ENCODE measurements around the gene TNFSF13. TPM values are rescaled to one million over a fixed set of nuclear protein-coding genes. Genes with fewer than 3 reads are reported as not detected.
A peak's percentile ranks its signal among the peaks of the same experiment; 100 is the strongest.

Gene TNFSF13
- total RNA-seq: 4.9 TPM
- long read RNA-seq, partial matches to known transcripts: 0 of 6 reads
- long read RNA-seq, other reads (novel, unspliced or antisense): 5 of 6 reads

DNA sequence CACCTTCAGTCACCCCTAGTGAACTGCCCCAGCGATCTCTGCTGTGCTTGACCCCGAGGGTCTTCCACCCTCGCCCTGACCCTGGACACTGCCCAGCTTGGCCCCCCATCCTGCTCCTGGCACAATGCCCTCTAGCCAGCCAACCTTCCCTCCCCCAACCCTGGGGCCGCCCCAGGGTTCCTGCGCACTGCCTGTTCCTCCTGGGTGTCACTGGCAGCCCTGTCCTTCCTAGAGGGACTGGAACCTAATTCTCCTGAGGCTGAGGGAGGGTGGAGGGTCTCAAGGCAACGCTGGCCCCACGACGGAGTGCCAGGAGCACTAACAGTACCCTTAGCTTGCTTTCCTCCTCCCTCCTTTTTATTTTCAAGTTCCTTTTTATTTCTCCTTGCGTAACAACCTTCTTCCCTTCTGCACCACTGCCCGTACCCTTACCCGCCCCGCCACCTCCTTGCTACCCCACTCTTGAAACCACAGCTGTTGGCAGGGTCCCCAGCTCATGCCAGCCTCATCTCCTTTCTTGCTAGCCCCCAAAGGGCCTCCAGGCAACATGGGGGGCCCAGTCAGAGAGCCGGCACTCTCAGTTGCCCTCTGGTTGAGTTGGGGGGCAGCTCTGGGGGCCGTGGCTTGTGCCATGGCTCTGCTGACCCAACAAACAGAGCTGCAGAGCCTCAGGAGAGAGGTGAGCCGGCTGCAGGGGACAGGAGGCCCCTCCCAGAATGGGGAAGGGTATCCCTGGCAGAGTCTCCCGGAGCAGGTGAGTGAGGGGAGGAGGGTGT lies at the start of gene TNFSF13:
Gene TNFSF13, plus strand, starts transcription at position 207 of the 776 bp plus-strand sequence. Its CDS starts 290 bp downstream, at position 497.
- DNase-seq (ENCODE audit: low spot score): peak; percentile 82
- intact Hi-C loops (cut with DNase I): loop anchor here (2.0 to 5.0 kb wide), 2 partner anchors 74 to 321 kb away; partner anchors contain the start of genes PHF23 and POLR2A

GRCh38 chr17:7508846-7509245 lies 49.7 kb upstream of the TNFSF13 start:
- DNase-seq (ENCODE audit: low spot score): no peak
- intact Hi-C loops (cut with DNase I): no loop called here

DNA sequence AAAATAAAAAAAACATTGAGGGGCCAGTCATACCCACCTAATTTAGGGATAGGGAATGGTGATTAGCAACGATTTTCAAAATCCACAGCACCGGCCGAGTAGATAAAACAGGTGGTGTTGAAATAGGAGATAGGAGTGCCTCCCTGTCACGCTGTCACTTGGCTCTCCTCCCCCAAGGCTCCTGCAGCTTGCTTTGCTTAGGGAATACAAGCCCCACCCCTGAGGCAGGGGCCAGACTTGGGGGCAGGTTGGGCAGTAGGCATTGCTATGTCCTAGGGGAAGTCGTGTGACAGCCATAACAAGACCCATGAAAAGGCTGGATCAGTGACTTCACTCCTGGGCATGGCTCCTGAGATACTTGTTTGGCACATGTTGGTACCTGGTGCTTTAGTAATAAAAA lies 48.6 kb upstream of the TNFSF13 start:
- intact Hi-C loops (cut with DNase I): no loop called here
- DNase-seq (ENCODE audit: low spot score): no peak

DNA sequence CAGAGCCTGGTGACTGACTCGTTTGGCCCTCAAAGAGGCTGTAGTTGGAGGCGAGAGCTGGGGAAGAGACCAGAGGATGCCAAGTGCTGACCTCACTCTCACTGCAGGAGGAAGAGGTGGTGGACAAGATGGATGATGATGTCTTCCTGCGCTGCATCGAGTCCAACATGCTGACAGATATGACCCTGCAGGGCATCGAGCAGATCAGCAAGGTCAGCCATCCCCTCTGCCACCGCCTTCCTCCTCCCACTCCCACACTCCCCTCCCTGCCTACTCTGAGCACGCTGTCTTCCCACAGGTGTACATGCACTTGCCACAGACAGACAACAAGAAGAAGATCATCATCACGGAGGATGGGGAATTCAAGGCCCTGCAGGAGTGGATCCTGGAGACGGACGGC lies 47.4 kb upstream of the TNFSF13 start:
- intact Hi-C loops (cut with DNase I): no loop called here
- DNase-seq (ENCODE audit: low spot score): no peak

DNA sequence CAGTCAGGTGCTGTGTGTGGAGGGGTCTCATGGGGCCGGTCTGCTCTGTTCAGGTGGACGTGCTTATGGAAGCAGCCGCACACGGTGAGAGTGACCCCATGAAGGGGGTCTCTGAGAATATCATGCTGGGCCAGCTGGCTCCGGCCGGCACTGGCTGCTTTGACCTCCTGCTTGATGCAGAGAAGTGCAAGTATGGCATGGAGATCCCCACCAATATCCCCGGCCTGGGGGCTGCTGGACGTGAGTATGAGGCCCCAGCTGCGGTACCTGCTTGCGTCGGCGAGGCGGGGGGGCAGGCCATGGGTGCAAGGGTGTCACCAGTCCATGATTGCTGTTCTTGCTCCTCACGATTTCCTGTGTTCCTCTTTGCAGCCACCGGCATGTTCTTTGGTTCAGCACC lies 46.4 kb upstream of the TNFSF13 start:
- intact Hi-C loops (cut with DNase I): no loop called here
- DNase-seq (ENCODE audit: low spot score): no peak

GRCh38 chr17:7512824-7513540 lies 45.6 kb upstream of the TNFSF13 start:
- intact Hi-C loops (cut with DNase I): no loop called here
- no peak for DNase-seq (ENCODE audit: low spot score)

GRCh38 chr17:7513850-7514419 lies 44.6 kb upstream of the TNFSF13 start:
- DNase-seq (ENCODE audit: low spot score): no peak
- intact Hi-C loops (cut with DNase I): loop anchor here (2.0 kb wide), 1 partner anchor 47 kb away; the partner anchor contains the start of gene SENP3

- intact Hi-C loops (cut with DNase I): loop anchor here (2.0 kb wide), 1 partner anchor 45 kb away; the partner anchor contains the start of gene SENP3
- no peak for DNase-seq (ENCODE audit: low spot score)
These were observed 42.5 kb upstream of the TNFSF13 start for GRCh38 chr17:7515911-7516610.

GRCh38 chr17:7523033-7523432 lies 35.5 kb upstream of the TNFSF13 start:
- peak; percentile 79 for DNase-seq (ENCODE audit: low spot score)
- intact Hi-C loops (cut with DNase I): no loop called here

- intact Hi-C loops (cut with DNase I): no loop called here
These were observed 29.7 kb upstream of the TNFSF13 start for GRCh38 chr17:7528842-7529241.

DNA sequence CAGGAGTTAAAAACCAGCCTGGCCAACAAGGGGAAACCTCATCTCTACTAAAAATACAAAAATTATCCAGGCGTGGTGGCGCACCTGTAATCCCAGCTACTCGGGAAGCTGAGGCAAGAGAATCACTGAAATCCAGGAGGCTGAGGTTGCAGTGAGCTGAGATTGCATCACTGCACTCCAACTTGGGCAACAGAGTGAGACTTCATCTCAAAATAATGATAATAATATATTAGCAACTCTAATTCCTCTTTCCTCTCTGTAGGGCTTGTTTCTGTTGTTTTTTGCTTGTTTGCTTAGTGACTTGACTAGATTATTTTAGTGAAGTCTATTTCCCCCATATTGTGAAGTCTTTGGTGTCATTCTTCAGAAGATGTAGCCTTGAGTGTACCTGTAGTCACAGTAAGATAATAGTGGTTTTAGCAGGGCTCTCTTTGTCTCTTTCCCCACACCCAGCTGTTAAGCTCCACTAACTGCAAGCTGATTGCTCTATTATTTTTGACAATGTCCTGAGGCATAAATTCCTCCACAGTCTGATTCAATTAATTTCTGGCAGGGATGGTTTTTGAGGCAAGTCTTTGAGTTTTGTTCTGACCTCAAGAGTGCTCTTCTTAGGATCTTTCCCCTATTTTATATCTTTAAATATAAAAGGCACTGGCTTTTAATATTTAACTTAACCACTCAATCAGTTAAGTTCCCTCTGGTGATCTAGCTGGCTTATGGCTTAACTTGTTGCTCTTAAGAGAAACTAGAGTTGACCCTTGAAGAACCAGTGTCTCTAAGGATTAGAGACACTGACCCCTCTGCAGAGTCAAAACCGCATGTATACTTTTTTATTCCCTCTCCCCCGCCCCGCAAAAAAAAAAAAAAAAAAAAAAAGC lies 28.3 kb upstream of the TNFSF13 start:
- no peak for DNase-seq (ENCODE audit: low spot score)
- intact Hi-C loops (cut with DNase I): no loop called here

More at GRCh38 chr17:7528842-7529241, 29.7 kb upstream of the TNFSF13 start:
- DNase-seq (ENCODE audit: low spot score): no peak

GRCh38 chr17:7538050-7538449 lies 20.5 kb upstream of the TNFSF13 start:
- intact Hi-C loops (cut with DNase I): no loop called here

DNA sequence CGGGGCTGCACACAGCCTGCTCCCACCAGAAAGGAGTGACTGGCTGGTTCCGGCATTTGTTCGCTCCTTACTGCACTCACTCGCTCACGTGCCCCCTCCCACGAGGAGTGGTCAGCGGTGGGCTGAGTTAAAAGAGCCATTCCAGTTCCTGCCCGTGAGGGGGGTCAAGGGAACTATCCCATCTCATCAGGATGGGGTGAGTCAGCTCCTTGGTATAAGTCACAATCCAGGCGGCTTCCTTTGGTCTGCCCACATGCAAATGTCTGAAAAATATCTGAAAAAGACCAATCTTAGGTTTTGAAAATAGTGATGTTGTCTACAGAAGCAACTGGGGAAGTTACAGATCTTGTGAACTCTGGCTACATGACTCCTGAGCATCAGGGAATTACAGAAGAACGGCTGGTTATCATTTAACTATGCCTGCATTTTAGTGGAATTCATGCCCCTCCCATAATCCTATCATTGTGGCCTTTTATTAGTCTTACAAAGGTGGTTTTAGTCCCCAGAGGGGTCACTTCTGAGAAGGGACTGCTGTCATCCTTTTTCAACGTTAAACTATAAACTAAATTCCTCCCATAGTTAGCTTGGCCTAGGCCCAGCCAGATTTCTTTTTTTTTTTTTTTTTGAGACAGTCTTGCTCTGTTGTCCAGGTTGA lies 19.5 kb upstream of the TNFSF13 start:
- intact Hi-C loops (cut with DNase I): no loop called here
- no peak for DNase-seq (ENCODE audit: low spot score)

More at GRCh38 chr17:7538050-7538449, 20.5 kb upstream of the TNFSF13 start:
- DNase-seq (ENCODE audit: low spot score): no peak

DNA sequence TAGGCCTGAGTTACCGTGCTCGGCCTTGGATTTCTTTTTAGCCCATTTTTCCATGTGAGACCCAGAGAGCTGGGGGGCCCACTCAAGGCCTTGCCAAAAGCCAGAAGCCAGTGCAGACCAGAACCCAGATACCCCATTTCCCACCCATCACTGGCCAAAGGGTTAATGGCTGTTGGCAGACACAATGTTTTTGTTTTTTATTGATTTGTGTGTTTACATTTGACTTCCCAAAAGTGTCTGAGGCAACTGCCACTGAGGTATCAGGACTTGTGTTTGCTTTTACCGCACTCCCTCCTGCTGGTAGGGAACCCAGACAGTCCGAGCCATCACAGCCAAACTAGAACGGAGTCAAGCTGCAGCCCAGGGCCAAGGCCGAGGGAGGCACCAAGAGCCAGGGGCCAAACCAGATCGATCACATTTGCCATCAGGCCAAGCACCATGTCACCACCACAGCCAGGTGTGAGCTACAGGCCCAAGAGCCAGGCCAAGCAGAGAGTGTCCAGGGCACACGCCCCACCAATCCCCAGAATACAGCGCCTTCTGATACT lies 17.4 kb upstream of the TNFSF13 start:
- no peak for DNase-seq (ENCODE audit: low spot score)
- intact Hi-C loops (cut with DNase I): no loop called here

DNA sequence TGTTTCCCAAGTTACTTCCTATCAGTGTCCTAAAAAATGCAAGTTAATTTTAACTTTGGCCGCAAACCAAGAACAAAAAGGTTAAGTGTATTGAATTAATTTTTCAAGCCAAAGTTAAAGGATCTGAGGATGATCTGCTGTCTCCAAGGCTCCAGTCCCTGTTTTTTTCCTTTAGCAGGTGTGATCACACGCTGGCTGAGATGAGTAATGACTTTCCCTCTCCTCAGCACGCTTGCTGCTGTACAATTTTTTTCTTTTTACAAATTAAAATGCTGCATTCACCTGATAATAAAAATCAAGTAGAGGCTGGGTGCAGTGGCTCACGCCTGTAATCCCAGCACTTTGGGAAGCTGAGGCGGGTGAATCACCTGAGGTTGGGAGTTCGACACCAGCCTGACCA lies 13.6 kb upstream of the TNFSF13 start:
- intact Hi-C loops (cut with DNase I): no loop called here
- DNase-seq (ENCODE audit: low spot score): no peak

- intact Hi-C loops (cut with DNase I): no loop called here
- DNase-seq (ENCODE audit: low spot score): peak; percentile 84
These were observed 9.8 kb upstream of the TNFSF13 start, which contains the start of gene TNFSF12 for GRCh38 chr17:7548585-7549400. Gene TNFSF12 (plus strand): TSS chr17:7549058. CDS start chr17:7549154, 96 bp downstream.

Measured in cardiac septum (tissue), 1 donor.